HG02610 (cell line): Measurements from ENCODE around the gene FOXRED2.
"Not testable (repeated sequence)": the region's sequence is repeated elsewhere in the genome, so short reads cannot be mapped to it uniquely, and the experiment has no call there.

Source experiments
- ATAC-seq: cut with Tn5 transposase; IDR thresholded peaks from one replicate; pipeline ENCODE4 v1.9.1; 2021; ENCODE audit warnings: mild to moderate bottlenecking, moderate library complexity; ENCODE audit not compliant: unreplicated experiment

FOXRED2 gene

GRCh38 chr22:36506637-36507517 is at the start of gene FOXRED2:
TSS of gene FOXRED2 (minus strand) at chr22:36507040. CDS start at chr22:36506422, 618 bp downstream.
- ATAC-seq, result peak; percentile 81

DNA sequence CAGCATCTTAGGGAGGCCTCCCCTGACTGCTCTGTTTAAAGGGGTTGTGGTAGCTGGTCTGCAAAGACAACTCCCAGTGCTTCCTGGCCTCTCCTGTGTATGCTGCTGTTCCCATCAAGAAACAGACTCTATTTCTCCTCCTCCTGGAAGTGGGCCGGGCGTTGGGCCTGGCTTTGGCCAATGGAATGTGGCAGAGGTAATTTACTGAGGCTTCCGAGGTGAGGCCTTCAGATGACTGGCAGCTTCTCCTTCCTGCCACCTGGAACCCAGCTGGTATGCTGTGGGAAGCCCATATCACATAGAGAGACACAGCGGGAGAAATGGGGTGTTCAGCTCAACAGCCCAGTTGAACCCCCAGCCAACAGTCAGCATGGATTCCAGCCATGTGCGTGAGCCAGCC is 47.3 kb upstream of the FOXRED2 start:
- no peak for ATAC-seq

DNA sequence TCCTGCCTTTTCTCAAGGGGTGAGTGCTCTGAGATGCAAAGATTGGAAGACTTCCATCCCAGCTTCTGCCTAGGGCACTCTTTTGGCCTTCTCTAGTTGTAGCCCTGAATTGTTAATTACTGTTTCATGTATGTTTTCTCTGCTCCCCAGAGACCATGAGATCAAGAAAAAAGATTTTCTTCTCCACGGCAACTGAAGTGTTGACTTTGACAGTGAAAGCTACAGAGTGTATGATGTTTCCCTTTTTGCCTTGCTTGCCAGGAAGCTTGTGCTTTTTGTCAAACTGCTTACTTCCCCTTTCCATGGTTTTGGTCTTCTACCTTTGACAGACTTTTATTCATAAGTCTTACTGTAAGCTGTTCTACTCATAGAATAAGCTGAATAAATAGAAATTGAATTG is 45.4 kb upstream of the FOXRED2 start:
- no peak for ATAC-seq

DNA sequence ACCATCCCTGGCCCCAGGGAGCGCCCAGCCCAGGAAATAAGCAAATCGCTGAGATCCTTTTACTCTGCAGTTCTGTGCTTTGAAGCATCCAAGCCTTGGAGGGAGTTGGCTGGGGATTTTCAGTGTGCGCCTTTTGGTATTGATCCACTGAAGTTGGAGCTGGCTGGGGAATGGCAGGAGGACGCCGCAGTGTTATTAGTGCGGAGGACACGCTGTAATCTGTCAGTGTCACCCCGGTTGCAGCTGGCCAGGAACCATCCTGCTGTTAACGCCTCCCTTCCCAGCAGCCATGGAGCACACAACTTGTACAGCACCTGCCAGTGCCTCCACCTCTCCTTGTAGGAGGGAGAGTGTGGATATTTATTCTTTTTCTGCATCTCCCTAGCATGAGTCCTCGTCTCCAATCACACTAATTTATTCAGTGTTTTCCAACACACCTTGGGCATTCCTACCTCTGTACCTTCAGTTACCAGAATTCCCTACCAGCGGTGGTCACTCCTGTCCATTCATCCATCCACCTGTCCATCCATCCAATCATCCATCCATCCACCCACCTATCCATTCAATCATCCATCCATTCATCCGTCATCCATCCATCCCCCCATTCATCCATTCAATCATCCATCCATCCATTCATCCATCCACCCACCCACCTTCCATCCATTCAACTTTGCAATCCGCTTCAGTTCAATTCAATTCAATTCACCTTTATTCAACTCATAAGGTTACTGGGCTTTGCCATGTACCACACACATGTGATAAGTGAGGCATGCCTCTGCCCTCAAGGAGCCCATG is 44.1 kb upstream of the FOXRED2 start:
- ATAC-seq, result no peak

DNA sequence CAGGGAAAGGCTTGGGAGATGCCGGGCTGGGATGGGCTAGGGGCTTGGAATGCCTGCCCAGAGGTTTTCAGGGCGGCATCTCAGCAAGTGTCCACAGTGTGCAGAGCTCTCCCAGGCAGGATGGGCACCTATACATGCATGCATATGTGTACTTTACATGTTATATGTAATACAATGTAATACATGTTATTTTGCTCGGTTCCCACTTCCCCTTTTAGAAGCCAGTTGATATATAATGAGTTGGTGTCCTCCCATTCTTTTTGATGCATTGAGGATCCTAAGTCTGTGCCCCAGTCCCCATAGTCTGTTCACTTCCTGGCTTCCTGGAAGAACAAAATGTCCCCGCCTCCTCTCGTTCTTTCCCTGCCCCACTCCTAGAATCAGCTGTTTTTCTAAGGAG is 42.2 kb upstream of the FOXRED2 start:
- no peak for ATAC-seq

- ATAC-seq, result no peak
Observed at GRCh38 chr22:36548606-36549005, 41.8 kb upstream of the FOXRED2 start.

GRCh38 chr22:36546932-36547331 is 40.1 kb upstream of the FOXRED2 start:
- no peak for ATAC-seq

DNA sequence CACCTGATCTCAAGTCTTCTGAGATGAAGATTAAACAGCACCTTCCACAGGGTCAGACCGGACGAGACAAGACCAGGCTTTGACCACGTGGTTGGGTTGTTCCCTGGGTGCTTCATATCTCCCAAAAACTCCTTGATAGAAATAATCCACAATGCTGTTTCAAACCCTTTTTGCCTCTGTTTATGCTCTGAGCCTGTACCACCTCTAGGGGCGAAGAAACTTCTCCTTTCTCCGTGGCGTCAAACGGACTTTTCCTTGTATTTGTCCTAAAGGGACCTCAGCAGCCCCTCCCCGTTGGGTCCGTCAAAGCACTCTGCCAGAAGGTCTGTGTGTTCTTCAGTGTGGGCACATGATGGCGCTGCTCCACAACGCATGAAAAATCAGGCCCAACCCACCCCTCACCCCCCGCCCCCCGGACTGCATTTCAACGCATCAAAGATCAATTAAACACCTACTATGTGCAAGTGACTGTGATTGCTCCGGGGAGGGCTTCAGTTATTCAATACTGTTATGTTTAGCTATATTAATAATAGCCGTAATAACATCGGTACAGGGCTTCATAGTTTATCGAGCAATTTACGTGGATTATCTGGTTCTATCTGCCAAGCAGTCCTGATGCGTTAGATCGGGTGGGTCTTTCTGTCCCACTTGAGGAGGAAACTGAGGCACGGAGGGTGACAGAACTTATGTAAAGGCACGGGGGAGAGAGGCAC is 39.4 kb upstream of the FOXRED2 start:
- no peak for ATAC-seq

DNA sequence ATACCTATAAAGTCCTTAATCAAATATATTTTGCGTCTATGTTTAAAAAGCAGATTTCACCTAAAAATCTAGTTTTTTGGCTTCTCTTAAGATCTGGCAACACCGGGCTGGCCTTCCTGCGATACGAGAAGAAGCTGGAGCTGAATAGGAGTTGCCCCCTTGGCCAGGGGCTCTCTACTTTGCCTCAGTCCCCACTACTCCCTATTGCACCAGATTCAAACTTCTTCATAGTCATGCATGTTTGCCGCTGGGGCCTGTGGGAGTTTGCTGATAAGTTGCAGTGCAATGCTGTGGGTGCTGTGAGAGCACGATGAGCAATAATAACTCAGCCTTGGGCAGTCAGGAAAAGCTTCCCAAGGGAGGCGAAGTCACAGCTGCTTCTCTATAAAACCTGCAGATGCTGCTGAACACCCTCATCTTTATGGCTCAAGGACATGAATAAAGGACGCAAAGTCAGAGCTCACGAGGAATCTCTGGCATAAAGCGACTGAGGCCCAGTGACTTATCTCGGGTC is 37.3 kb upstream of the FOXRED2 start:
- no peak for ATAC-seq

DNA sequence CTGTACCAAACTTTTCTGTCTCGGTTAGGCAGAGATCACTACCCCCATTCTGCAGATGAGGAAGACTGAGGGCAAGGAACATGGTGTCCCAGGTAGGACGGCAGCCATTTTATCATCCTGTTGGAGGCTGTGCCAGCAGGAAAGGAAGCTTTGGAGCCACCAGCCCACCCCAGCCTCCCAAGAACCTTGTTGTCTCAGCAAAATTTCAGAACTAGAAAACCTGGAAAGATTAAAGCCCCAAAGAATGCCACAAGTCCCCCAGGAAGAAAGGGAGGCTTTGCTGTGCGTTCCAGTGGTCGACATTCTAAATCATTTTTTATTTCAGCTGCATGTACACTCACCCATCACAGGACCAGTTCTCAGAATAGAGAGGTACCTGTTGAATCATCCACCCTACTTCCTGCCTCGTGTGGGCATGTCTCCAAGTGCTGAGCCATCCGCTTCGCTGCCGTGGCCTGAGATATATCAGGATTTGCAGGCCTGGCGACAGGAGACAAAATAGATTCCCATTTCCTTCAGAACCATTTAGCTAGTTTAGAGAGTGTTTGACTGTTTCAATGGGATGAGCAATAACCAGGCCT is 35.1 kb upstream of the FOXRED2 start:
- ATAC-seq, result no peak

GRCh38 chr22:36540867-36541642 is 34.2 kb upstream of the FOXRED2 start:
- no peak for ATAC-seq

GRCh38 chr22:36538529-36538928 is 31.7 kb upstream of the FOXRED2 start:
- ATAC-seq, result no peak

GRCh38 chr22:36536717-36537116 is 29.9 kb upstream of the FOXRED2 start:
- ATAC-seq, result no peak

GRCh38 chr22:36533320-36533719 is 26.5 kb upstream of the FOXRED2 start:
- ATAC-seq, result not testable (repeated sequence)

GRCh38 chr22:36532466-36532865 is 25.6 kb upstream of the FOXRED2 start:
- ATAC-seq, result no peak

- peak; percentile 90 for ATAC-seq
Observed at GRCh38 chr22:36528795-36529751, 22.2 kb upstream of the FOXRED2 start, which contains the start of gene EIF3D. TSS of gene EIF3D (minus strand) at chr22:36529166. CDS start at chr22:36526121, 3,045 bp downstream.

GRCh38 chr22:36528341-36528740 is 21.5 kb upstream of the FOXRED2 start:
- no peak for ATAC-seq

DNA sequence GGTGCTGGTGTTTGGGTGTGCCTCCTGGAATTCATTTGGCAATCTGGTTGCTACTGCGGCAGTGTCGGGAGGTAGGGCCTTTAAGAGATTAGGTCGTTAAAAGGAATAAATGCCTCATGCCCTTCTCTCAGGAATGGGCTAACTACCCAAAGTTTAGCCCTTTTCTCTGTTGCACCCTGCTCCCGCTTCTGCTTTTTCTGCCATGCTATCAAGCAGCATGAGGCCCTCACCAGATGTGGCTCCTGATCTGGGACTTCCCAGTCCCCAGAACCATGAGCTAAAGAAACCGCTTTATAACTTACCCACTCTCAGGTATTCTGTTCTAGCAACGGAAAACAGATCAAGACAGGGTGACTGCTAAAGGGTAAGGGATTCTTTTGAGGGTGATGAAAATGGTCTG is 15.8 kb upstream of the FOXRED2 start:
- no peak for ATAC-seq

- ATAC-seq, result no peak
Observed at GRCh38 chr22:36520423-36520822, 13.6 kb upstream of the FOXRED2 start.
